Right cardiac atrium (tissue), 5 donors: Measurements from ENCODE around the gene TMEM63B. TPM values are rescaled to one million over a fixed set of nuclear protein-coding genes. Genes with fewer than 3 reads are reported as not detected.

Experiments used
- polyA plus RNA-seq: library from polyadenylated mRNA; stranded (reverse); fragments of 200-250 nt; gene quantifications from one replicate; pipeline ENCODE4 v1.2.3, GENCODE V29; 2013
- total RNA-seq, 4 donors: library from RNA; stranded (reverse); fragmentation: NEBNext Ultra II Directional; extraction: Animal tissue kit (Norgen Biotek cat#: 25700); gene quantifications; one replicate each; pipeline ENCODE4 v1.2.1, GENCODE V29; 2021
- donor health status: healthy with polysubstance abuse.
- donor health status: DM: no; HTN: yes; CAD: no.
- donor health status: DM: no; HTN: no; CAD: no.
- donor health status: DM: no; HTN: yes; CAD: no; lungs with severe emphysema.
- donor health status: DM: yes; HTN: yes; CAD: no.

TMEM63B gene
- total and polyA plus RNA-seq, 5 donors = 27.7 to 44.8 (median 43.3) TPM

Other genes starting within 250 kb of the TMEM63B start
- gene MRPL14, start 102 bp upstream of the TMEM63B start, total RNA-seq = 10 to 100 TPM; 31.0 to 38.1 (median 36.6) TPM
- gene MRPL14, start 102 bp upstream of the TMEM63B start, polyA plus RNA-seq = 44.7 TPM
- under 1 TPM in 1 of 4 donors, not detected in 3; 0.38 TPM for gene CAPN11, start 31.3 kb downstream of the TMEM63B start, total RNA-seq
- 0.27 TPM for gene CAPN11, start 31.3 kb downstream of the TMEM63B start, polyA plus RNA-seq
- 1 to 10 TPM in 1 of 4 donors, under 1 TPM in 3; 0.54 to 2.3 (median 0.77) TPM for gene MYMX, start 89.4 kb downstream of the TMEM63B start, total RNA-seq
- gene MYMX, start 89.4 kb downstream of the TMEM63B start, polyA plus RNA-seq = 0.88 TPM
- 100 to 1,000 TPM; 129 to 177 (median 144) TPM for gene SLC29A1, start 96.0 kb downstream of the TMEM63B start, total RNA-seq
- 63.2 TPM for gene SLC29A1, start 96.0 kb downstream of the TMEM63B start, polyA plus RNA-seq
- 100 to 1,000 TPM; 677 to 993 (median 871) TPM for gene HSP90AB1, start 119.5 kb downstream of the TMEM63B start, total RNA-seq
- 586 TPM for gene HSP90AB1, start 119.5 kb downstream of the TMEM63B start, polyA plus RNA-seq
- 10 to 100 TPM; 21.0 to 25.2 (median 23.0) TPM for gene SLC35B2, start 130.0 kb downstream of the TMEM63B start, total RNA-seq
- gene SLC35B2, start 130.0 kb downstream of the TMEM63B start, polyA plus RNA-seq = 15.8 TPM
- gene NFKBIE, start 138.0 kb downstream of the TMEM63B start, total RNA-seq = 1 to 10 TPM; 3.7 to 5.5 (median 4.3) TPM
- gene NFKBIE, start 138.0 kb downstream of the TMEM63B start, polyA plus RNA-seq = 2.6 TPM
- 1 to 10 TPM in 1 of 4 donors, under 1 TPM in 1, not detected in 2; 0.26 to 1.1 TPM for gene TMEM151B, start 142.9 kb downstream of the TMEM63B start, total RNA-seq
- 0.88 TPM for gene TMEM151B, start 142.9 kb downstream of the TMEM63B start, polyA plus RNA-seq
- 10 to 100 TPM in 2 of 4 donors, 1 to 10 TPM in 2; 6.8 to 12.2 (median 9.3) TPM for gene AARS2, start 185.8 kb downstream of the TMEM63B start, total RNA-seq
- 4.5 TPM for gene AARS2, start 185.8 kb downstream of the TMEM63B start, polyA plus RNA-seq
- not detected for gene SPATS1, start 215.1 kb downstream of the TMEM63B start, total RNA-seq
- gene SPATS1, start 215.1 kb downstream of the TMEM63B start, polyA plus RNA-seq = not detected